HL-60 (cell line): ENCODE results near the gene PIEZO1.

Source experiments
- DNase-seq, 2 experiments: peaks; one replicate each; pipeline ENCODE4 v3.0.0-alpha.2; 2010 to 2020; ENCODE audit warnings: low read depth in 1 of 2, low spot score in 1 of 2
- H3K27ac ChIP-seq: fragments of 250-450 bp; sonication (Bioruptor Pico); replicated peaks from 2 replicates; pipeline ENCODE4 v1.5.1; 2020; ENCODE audit warnings: mild to moderate bottlenecking, moderate library complexity
- H3K27me3 ChIP-seq: fragments of 250-450 bp; sonication (Bioruptor Pico); 2 replicates; pipeline ENCODE4 v1.5.1; 2021; ENCODE audit warnings: mild to moderate bottlenecking, moderate library complexity; ENCODE audit not compliant: insufficient read depth, poor library complexity, severe bottlenecking
- H3K4me3 ChIP-seq: replicated peaks from 2 replicates; pipeline ENCODE4 v1.5.1; 2011; ENCODE audit warnings: mild to moderate bottlenecking, control low read depth, low read length; ENCODE audit not compliant: insufficient read depth
- GABPA ChIP-seq: IDR thresholded peaks from 2 replicates; pipeline ENCODE4 v1.6.1; 2012; ENCODE audit warnings: low read depth
- POLR2AphosphoS5 ChIP-seq: IDR thresholded peaks from 2 replicates; pipeline ENCODE4 v1.6.1; 2012; ENCODE audit warnings: low read depth
- SPI1 ChIP-seq: IDR thresholded peaks from 2 replicates; pipeline ENCODE4 v1.6.1; 2012; ENCODE audit warnings: low read depth, mild to moderate bottlenecking, borderline replicate concordance
- TF ChIP-seq, protein P1 (sequence below): IDR thresholded peaks from 2 replicates; pipeline ENCODE4 v1.6.1; 2012; ENCODE audit warnings: low read depth; ENCODE audit not compliant: insufficient replicate concordance
- TF ChIP-seq, protein P2 (sequence below): IDR thresholded peaks from one replicate; pipeline ENCODE4 v1.5.1; 2011; ENCODE audit warnings: low read length, control low read depth, inconsistent platforms; ENCODE audit not compliant: insufficient read depth

Gene PIEZO1

GRCh38 chr16:88792668-88793250 lies 7.7 kb upstream of the PIEZO1 start:
- no peak overlapping the region for H3K4me3 ChIP-seq
- DNase-seq: no peak
- H3K27ac ChIP-seq: peak overlapping the region; percentile 97
- TF ChIP-seq POLR2AphosphoS5 (no peak), GABPA (no peak), SPI1 (no peak)
- TF ChIP-seq, protein P1, sequence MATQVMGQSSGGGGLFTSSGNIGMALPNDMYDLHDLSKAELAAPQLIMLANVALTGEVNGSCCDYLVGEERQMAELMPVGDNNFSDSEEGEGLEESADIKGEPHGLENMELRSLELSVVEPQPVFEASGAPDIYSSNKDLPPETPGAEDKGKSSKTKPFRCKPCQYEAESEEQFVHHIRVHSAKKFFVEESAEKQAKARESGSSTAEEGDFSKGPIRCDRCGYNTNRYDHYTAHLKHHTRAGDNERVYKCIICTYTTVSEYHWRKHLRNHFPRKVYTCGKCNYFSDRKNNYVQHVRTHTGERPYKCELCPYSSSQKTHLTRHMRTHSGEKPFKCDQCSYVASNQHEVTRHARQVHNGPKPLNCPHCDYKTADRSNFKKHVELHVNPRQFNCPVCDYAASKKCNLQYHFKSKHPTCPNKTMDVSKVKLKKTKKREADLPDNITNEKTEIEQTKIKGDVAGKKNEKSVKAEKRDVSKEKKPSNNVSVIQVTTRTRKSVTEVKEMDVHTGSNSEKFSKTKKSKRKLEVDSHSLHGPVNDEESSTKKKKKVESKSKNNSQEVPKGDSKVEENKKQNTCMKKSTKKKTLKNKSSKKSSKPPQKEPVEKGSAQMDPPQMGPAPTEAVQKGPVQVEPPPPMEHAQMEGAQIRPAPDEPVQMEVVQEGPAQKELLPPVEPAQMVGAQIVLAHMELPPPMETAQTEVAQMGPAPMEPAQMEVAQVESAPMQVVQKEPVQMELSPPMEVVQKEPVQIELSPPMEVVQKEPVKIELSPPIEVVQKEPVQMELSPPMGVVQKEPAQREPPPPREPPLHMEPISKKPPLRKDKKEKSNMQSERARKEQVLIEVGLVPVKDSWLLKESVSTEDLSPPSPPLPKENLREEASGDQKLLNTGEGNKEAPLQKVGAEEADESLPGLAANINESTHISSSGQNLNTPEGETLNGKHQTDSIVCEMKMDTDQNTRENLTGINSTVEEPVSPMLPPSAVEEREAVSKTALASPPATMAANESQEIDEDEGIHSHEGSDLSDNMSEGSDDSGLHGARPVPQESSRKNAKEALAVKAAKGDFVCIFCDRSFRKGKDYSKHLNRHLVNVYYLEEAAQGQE: no peak
- TF ChIP-seq, protein P2, sequence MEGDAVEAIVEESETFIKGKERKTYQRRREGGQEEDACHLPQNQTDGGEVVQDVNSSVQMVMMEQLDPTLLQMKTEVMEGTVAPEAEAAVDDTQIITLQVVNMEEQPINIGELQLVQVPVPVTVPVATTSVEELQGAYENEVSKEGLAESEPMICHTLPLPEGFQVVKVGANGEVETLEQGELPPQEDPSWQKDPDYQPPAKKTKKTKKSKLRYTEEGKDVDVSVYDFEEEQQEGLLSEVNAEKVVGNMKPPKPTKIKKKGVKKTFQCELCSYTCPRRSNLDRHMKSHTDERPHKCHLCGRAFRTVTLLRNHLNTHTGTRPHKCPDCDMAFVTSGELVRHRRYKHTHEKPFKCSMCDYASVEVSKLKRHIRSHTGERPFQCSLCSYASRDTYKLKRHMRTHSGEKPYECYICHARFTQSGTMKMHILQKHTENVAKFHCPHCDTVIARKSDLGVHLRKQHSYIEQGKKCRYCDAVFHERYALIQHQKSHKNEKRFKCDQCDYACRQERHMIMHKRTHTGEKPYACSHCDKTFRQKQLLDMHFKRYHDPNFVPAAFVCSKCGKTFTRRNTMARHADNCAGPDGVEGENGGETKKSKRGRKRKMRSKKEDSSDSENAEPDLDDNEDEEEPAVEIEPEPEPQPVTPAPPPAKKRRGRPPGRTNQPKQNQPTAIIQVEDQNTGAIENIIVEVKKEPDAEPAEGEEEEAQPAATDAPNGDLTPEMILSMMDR: no peak
- H3K27me3 ChIP-seq: no peaks in the 10 kb centered on the region

- Histone ChIP-seq H3K4me3 (no peak overlapping the region), H3K27me3 (no peaks in the 10 kb centered on the region), H3K27ac (peak overlapping the region; percentile 97)
- DNase-seq: no peak
- TF ChIP-seq, protein P2: no peak
- no peak for TF ChIP-seq GABPA
- TF ChIP-seq, protein P1: no peak
- TF ChIP-seq POLR2AphosphoS5: no peak
Measured at GRCh38 chr16:88792078-88792550, 7.1 kb upstream of the PIEZO1 start.

- TF ChIP-seq SPI1: no peak
- TF ChIP-seq POLR2AphosphoS5: peak; percentile 76
- Histone ChIP-seq H3K4me3 (peak overlapping the region; percentile 11; the same call in 1 of the 2 replicates), H3K27ac (peak overlapping the region; percentile 96), H3K27me3 (no peaks in the 10 kb centered on the region)
- peak in 1 of 2 experiments; percentile 81 for DNase-seq
Measured at GRCh38 chr16:88790312-88791211, 5.5 kb upstream of the PIEZO1 start.

DNA sequence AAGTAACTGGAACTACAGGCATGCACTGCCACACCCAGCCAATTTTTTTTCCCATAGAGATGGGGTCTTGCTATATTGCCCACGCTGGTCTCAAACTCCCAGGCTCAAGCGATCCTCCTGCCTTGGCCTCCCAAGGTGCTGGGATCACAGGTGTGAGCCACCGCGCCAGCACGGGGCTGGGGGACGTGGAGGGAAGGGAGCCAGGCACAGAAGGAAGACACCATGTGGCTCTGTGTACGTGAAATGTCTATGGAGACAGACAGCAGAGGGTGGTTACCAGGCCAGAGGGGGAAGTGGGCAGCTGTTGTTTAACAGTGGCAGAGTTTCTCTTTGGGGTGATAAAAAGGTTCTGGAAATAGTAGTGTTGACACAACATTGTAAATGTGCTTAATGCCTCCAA lies 4.6 kb upstream of the PIEZO1 start:
- no peak overlapping the region for H3K4me3 ChIP-seq

More for the DNA sequence above, 4.6 kb upstream of the PIEZO1 start:
- TF ChIP-seq SPI1 (peak; percentile 67; the same call in 1 of the 2 replicates), GABPA (no peak), POLR2AphosphoS5 (0 out of 2 replicates have a peak, but pooled peaks have one; percentile 48)
- TF ChIP-seq, protein P1: no peak
- TF ChIP-seq, protein P2: no peak
- no peaks in the 10 kb centered on the region for H3K27me3 ChIP-seq
- DNase-seq: peak in 1 of 2 experiments; percentile 72
- H3K27ac ChIP-seq: peak overlapping the region; percentile 96
